HG03095 (cell line): ENCODE results near the gene LYST.
A peak's percentile ranks its signal among the peaks of the same experiment; 100 is the strongest.
"Not testable (repeated sequence)": the region's sequence is repeated elsewhere in the genome, so short reads cannot be mapped to it uniquely, and the experiment has no call there.

ENCODE experiments used
- ATAC-seq: cut with Tn5 transposase; IDR thresholded peaks from one replicate; pipeline ENCODE4 v1.9.1; 2021; ENCODE audit warnings: moderate library complexity; ENCODE audit not compliant: unreplicated experiment

LYST gene

GRCh38 chr1:235859789-235860188, 6.9 kb downstream of the LYST start:
- no peak for ATAC-seq

GRCh38 chr1:235858766-235859165, 7.9 kb downstream of the LYST start:
- no peak for ATAC-seq

GRCh38 chr1:235857756-235858155, 8.9 kb downstream of the LYST start:
- no peak for ATAC-seq

GRCh38 chr1:235855811-235856429, 10.8 kb downstream of the LYST start:
- peak; percentile 64 for ATAC-seq

GRCh38 chr1:235854347-235854746, 12.4 kb downstream of the LYST start:
- ATAC-seq, result no peak

GRCh38 chr1:235853653-235854052, 13.1 kb downstream of the LYST start:
- ATAC-seq, result no peak

- ATAC-seq, result no peak
Measured at GRCh38 chr1:235852887-235853286, 13.8 kb downstream of the LYST start.

GRCh38 chr1:235851939-235852338, 14.8 kb downstream of the LYST start:
- ATAC-seq, result no peak

GRCh38 chr1:235848251-235848650, 18.5 kb downstream of the LYST start:
- not testable (repeated sequence) for ATAC-seq

GRCh38 chr1:235845656-235846107, 21.0 kb downstream of the LYST start:
- ATAC-seq, result not testable (repeated sequence)

GRCh38 chr1:235844776-235845175, 21.9 kb downstream of the LYST start:
- ATAC-seq, result no peak

- ATAC-seq, result peak; percentile 47
Measured at GRCh38 chr1:235843461-235843961, 23.2 kb downstream of the LYST start.

GRCh38 chr1:235841938-235842545, 24.7 kb downstream of the LYST start:
- peak; percentile 76 for ATAC-seq

- ATAC-seq, result no peak
Measured at GRCh38 chr1:235838021-235838420, 28.7 kb downstream of the LYST start.

- ATAC-seq, result no peak
Measured at GRCh38 chr1:235835226-235835625, 31.5 kb downstream of the LYST start.

- no peak for ATAC-seq
Measured at GRCh38 chr1:235834620-235835019, 32.1 kb downstream of the LYST start.

GRCh38 chr1:235832011-235832410, 34.7 kb downstream of the LYST start:
- ATAC-seq, result no peak

GRCh38 chr1:235831148-235831547, 35.6 kb downstream of the LYST start:
- peak; percentile 91 for ATAC-seq

- no peak for ATAC-seq
Measured at GRCh38 chr1:235826102-235826854, 40.4 kb downstream of the LYST start.

- ATAC-seq, result no peak
Measured at GRCh38 chr1:235825229-235825628, 41.5 kb downstream of the LYST start.

- no peak for ATAC-seq
Measured at GRCh38 chr1:235823684-235824083, 43.0 kb downstream of the LYST start.

GRCh38 chr1:235822685-235823084, 44.0 kb downstream of the LYST start:
- ATAC-seq, result no peak
